CD4-positive, alpha-beta T cell treated with Interleukin-17A for 4 hours (primary cell): ENCODE measurements around the gene LRRC74A.

Experiments
- DNase-seq: peaks from one replicate; pipeline ENCODE4 v3.0.0-alpha.2; 2020; ENCODE audit warnings: mixed read lengths

The LRRC74A gene

GRCh38 chr14:76810953-76811400 is 15.2 kb upstream of the LRRC74A start:
- peak; percentile 34 for DNase-seq

- DNase-seq = no peak
These were observed 14.6 kb upstream of the LRRC74A start for GRCh38 chr14:76811561-76811960.

- no peak for DNase-seq
These were observed 14.2 kb upstream of the LRRC74A start for GRCh38 chr14:76812093-76812421.

GRCh38 chr14:76812422-76813383 is 13.5 kb upstream of the LRRC74A start, which contains the start of gene ANGEL1:
Gene ANGEL1 (minus strand): TSS chr14:76812882. CDS start chr14:76812827, 55 bp downstream.
- DNase-seq = peak; percentile 99

GRCh38 chr14:76814726-76815645 is 11.2 kb upstream of the LRRC74A start:
- no peak for DNase-seq

- DNase-seq = no peak
These were observed 5.5 kb upstream of the LRRC74A start for GRCh38 chr14:76820700-76821099.

GRCh38 chr14:76827696-76828296 is 1.6 kb downstream of the LRRC74A start:
- DNase-seq = no peak

- DNase-seq = no peak
These were observed 2.3 kb downstream of the LRRC74A start for GRCh38 chr14:76828339-76829012.

- DNase-seq = no peak
These were observed 2.8 kb downstream of the LRRC74A start for GRCh38 chr14:76829013-76829365.

GRCh38 chr14:76829650-76830421 is 3.6 kb downstream of the LRRC74A start:
- DNase-seq = no peak

- DNase-seq = no peak
These were observed 4.3 kb downstream of the LRRC74A start for GRCh38 chr14:76830556-76830955.

- DNase-seq = no peak
These were observed 6.3 kb downstream of the LRRC74A start for GRCh38 chr14:76832503-76832988.

GRCh38 chr14:76833011-76833410 is 6.8 kb downstream of the LRRC74A start:
- DNase-seq = no peak

- no peak for DNase-seq
These were observed 8.0 kb downstream of the LRRC74A start for GRCh38 chr14:76834241-76834661.

GRCh38 chr14:76836029-76836630 is 9.9 kb downstream of the LRRC74A start:
- DNase-seq = no peak

GRCh38 chr14:76837524-76837923 is 11.3 kb downstream of the LRRC74A start:
- no peak for DNase-seq

GRCh38 chr14:76842414-76842813 is 16.2 kb downstream of the LRRC74A start:
- no peak for DNase-seq

- DNase-seq = peak; percentile 68
These were observed 18.0 kb downstream of the LRRC74A start for GRCh38 chr14:76844223-76844622.

GRCh38 chr14:76846331-76847047 is 20.3 kb downstream of the LRRC74A start:
- no peak for DNase-seq

- no peak for DNase-seq
These were observed 22.7 kb downstream of the LRRC74A start for GRCh38 chr14:76848879-76849278.
